Erythroblast (primary cell): ENCODE measurements around the gene SLC46A1.

ENCODE experiments used
- GATA1 ChIP-seq: IDR thresholded peaks from 2 replicates; pipeline ENCODE4 v1.6.1; 2011; ENCODE audit warnings: low read depth, mild to moderate bottlenecking, control low read depth, low read length, moderate library complexity
- POLR2A ChIP-seq: IDR thresholded peaks from 2 replicates; pipeline ENCODE4 v1.6.1; 2011; ENCODE audit warnings: mild to moderate bottlenecking, low read length

GRCh38 chr17:28415886-28416285, 9.9 kb upstream of the SLC46A1 start:
- no peak for TF ChIP-seq POLR2A
- TF ChIP-seq GATA1 = no peak
